ENCODE measurements around the gene TIMMDC1.

Gene TIMMDC1

GRCh38 chr3:119498186-119499011 is at the start of gene TIMMDC1:
TSS of gene TIMMDC1 (plus strand) at chr3:119498547. CDS start at chr3:119498734, 187 bp downstream.
- DNase-seq (ENCODE audit: low read depth) = peak; percentile 77
- H3K4me3 ChIP-seq (ENCODE audit: control insufficient read depth, low read depth, low read length) = peak within 1 kb of the TSS; percentile 89
- no peak for TF ChIP-seq CTCF (IDR thresholded peaks at IDR 0.05; ENCODE audit: control insufficient read depth, insufficient read depth, low read depth, low read length, missing control alignments)

GRCh38 chr3:119453822-119454221 is 44.5 kb upstream of the TIMMDC1 start:
- H3K4me3 ChIP-seq (ENCODE audit: control insufficient read depth, low read depth, low read length) = no peak overlapping the region
- no peak for DNase-seq (ENCODE audit: low read depth)
- no peak for TF ChIP-seq CTCF (IDR thresholded peaks at IDR 0.05; ENCODE audit: control insufficient read depth, insufficient read depth, low read depth, low read length, missing control alignments)

- TF ChIP-seq CTCF (IDR thresholded peaks at IDR 0.05; ENCODE audit: control insufficient read depth, insufficient read depth, low read depth, low read length, missing control alignments) = no peak
- H3K4me3 ChIP-seq (ENCODE audit: control insufficient read depth, low read depth, low read length) = no peak overlapping the region
- no peak for DNase-seq (ENCODE audit: low read depth)
These were observed 41.9 kb upstream of the TIMMDC1 start for GRCh38 chr3:119456469-119456868.

GRCh38 chr3:119457246-119457645 is 41.1 kb upstream of the TIMMDC1 start:
- no peak overlapping the region for H3K4me3 ChIP-seq (ENCODE audit: control insufficient read depth, low read depth, low read length)
- DNase-seq (ENCODE audit: low read depth) = no peak
- TF ChIP-seq CTCF (IDR thresholded peaks at IDR 0.05; ENCODE audit: control insufficient read depth, insufficient read depth, low read depth, low read length, missing control alignments) = no peak

GRCh38 chr3:119463171-119464169 is 34.9 kb upstream of the TIMMDC1 start, which contains the start of gene TMEM39A:
TSS of gene TMEM39A (minus strand) at chr3:119463615. CDS start at chr3:119462074, 1,541 bp downstream.
- DNase-seq (ENCODE audit: low read depth) = peak; percentile 91
- peak within 1 kb of the TSS; percentile 95 for H3K4me3 ChIP-seq (ENCODE audit: control insufficient read depth, low read depth, low read length)
- no peak for TF ChIP-seq CTCF (IDR thresholded peaks at IDR 0.05; ENCODE audit: control insufficient read depth, insufficient read depth, low read depth, low read length, missing control alignments)

GRCh38 chr3:119468041-119468440 is 30.3 kb upstream of the TIMMDC1 start:
- no peak overlapping the region for H3K4me3 ChIP-seq (ENCODE audit: control insufficient read depth, low read depth, low read length)
- no peak for TF ChIP-seq CTCF (IDR thresholded peaks at IDR 0.05; ENCODE audit: control insufficient read depth, insufficient read depth, low read depth, low read length, missing control alignments)
- DNase-seq (ENCODE audit: low read depth) = no peak

Data from AG09309 (cell line).